Urinary bladder (tissue), 4 donors: ENCODE results near the gene HAUS7. TPM values are rescaled to one million over a fixed set of nuclear protein-coding genes. Genes with fewer than 3 reads are reported as not detected.

Experiments
- DNase-seq: peaks from one replicate; pipeline ENCODE4 v3.0.0-alpha.2; 2015; ENCODE audit errors: extremely low spot score
- H3K27ac ChIP-seq: one replicate; pipeline ENCODE4 v1.5.1; 2013; ENCODE audit warnings: low read depth, mild to moderate bottlenecking, moderate library complexity
- H3K36me3 ChIP-seq: one replicate; pipeline ENCODE4 v1.6.1; 2013; ENCODE audit warnings: mild to moderate bottlenecking, moderate library complexity; ENCODE audit not compliant: insufficient read depth
- H3K4me1 ChIP-seq: one replicate; pipeline ENCODE4 v1.6.1; 2013; ENCODE audit warnings: mild to moderate bottlenecking, moderate library complexity; ENCODE audit not compliant: insufficient read depth
- H3K4me3 ChIP-seq: one replicate; pipeline ENCODE4 v1.5.1; 2013; ENCODE audit warnings: low read depth, low read length
- WGBS: extraction: QIAGEN DNeasy Blood & Tissue Kit; methylation state at CpG from one replicate; pipeline ENCODE4 v1.1.7; 2013; 5-methylcytosine and 5-hydroxymethylcytosine counted together
- polyA plus RNA-seq: library from polyadenylated mRNA; stranded (reverse); fragments of 200-250 nt; gene quantifications from one replicate; pipeline ENCODE4 v1.2.3, GENCODE V29; 2013
- total RNA-seq: library from RNA; depleted of rRNA; stranded (reverse); fragments of >200 nt; gene quantifications from one replicate; pipeline ENCODE4 v1.2.3, GENCODE V29; 2014
- donor health status: healthy with polysubstance abuse.
- donor health status: healthy.

HAUS7 gene
- total and polyA plus RNA-seq, 2 donors: 17.1 to 26.6 TPM

GRCh38 chrX:153421856-153422255 lies 48.5 kb downstream of the HAUS7 start:
- Histone ChIP-seq H3K4me1 (no peaks in the 10 kb centered on the region), H3K27ac (no peak overlapping the region), H3K4me3 (no peak overlapping the region), H3K36me3 (peaks cover 1% of the 10 kb centered on the region)
- DNase-seq: no peak
- 89% methylated on average over 18 of the region's 18 CpGs for WGBS

DNA sequence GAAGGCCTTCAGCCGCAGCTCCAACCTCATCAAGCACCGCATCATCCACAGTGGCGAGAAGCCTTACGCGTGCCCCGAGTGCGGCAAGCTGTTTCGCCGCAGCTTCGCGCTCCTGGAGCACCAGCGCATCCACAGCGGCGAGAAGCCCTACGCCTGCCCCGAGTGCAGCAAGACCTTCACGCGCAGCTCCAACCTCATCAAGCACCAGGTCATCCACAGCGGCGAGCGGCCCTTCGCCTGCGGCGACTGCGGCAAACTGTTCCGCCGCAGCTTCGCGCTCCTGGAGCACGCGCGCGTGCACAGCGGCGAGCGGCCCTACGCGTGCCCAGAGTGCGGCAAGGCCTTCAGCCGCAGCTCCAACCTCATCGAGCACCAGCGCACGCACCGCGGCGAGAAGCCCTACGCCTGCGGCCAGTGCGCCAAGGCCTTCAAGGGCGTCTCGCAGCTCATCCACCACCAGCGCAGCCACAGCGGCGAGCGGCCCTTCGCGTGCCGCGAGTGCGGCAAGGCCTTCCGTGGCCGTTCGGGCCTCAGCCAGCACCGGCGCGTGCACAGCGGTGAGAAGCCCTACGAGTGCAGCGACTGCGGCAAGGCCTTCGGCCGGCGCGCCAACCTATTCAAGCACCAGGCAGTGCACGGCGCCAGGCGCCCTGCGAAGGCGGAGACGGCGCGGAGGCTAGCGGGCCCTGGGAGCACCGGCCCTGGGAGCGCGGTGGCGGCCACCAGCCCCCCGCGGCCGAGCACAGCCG lies 49.4 kb downstream of the HAUS7 start:
- no peak for DNase-seq
- H3K36me3 ChIP-seq: peaks cover 1% of the 10 kb centered on the region
- no peak overlapping the region for H3K4me3 ChIP-seq
- no peaks in the 10 kb centered on the region for H3K4me1 ChIP-seq
- WGBS: 88% methylated on average over 91 of the region's 91 CpGs
- no peak overlapping the region for H3K27ac ChIP-seq

DNA sequence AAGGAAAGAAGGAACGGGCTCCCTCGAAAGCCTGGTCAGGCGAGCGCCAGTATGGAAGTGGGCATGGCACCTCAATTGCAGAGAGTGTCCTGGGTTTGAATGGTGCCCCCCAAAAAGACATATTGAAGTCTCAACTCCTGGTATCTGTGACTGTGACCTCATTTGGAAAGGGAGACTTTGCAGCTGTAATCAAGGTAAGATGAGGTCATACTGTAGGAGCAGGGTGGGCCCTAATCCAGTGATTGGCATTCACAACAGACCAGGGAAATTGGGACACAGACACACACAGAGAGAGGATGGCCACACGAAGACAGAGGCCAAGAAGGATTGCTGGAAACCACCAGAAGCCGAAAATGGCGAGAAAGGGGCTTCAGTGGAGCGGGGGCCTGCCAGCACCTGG lies 52.7 kb downstream of the HAUS7 start:
- no peak for DNase-seq
- Histone ChIP-seq H3K4me3 (no peak overlapping the region), H3K36me3 (peaks cover 1% of the 10 kb centered on the region), H3K27ac (no peak overlapping the region), H3K4me1 (no peaks in the 10 kb centered on the region)
- 95% methylated on average over 8 of the region's 8 CpGs for WGBS

- 65% methylated on average over 12 of the region's 12 CpGs for WGBS
- Histone ChIP-seq H3K4me1 (no peaks in the 10 kb centered on the region), H3K27ac (no peak overlapping the region), H3K4me3 (no peak overlapping the region), H3K36me3 (peaks cover 1% of the 10 kb centered on the region)
- no peak for DNase-seq
These were observed 53.5 kb downstream of the HAUS7 start for GRCh38 chrX:153416781-153417450.

DNA sequence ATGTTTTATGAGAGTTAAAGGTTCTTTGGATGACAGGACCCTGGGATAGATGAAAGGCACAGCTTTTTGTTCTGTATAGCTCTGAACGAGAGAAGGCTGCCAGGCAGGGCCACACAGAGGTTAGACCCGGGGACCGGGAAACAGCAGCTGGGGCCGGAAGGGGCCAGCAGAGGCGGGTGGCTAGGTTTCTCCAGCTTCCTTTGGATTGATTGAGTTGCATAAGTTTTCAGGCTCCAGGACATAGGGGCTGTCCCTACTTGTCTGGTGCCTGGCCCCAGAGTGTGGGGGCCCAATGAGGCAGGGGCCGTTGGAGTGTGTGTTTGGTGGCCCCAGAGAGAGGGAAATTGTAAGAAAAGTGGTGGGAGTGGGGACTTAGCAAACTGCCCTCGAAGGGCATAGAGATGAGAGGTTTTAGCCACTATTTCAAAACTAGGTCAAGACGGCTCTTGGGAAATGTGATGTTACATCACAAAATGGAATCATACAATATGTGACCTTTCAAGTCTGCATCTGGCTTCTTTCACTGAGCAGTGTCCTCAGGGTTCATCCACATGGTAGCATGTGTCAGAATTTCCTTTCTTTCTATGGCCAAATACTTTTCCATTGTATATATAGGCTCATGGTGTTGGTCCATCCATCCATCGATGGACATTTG lies 55.4 kb downstream of the HAUS7 start:
- Histone ChIP-seq H3K27ac (no peak overlapping the region), H3K36me3 (no peaks in the 10 kb centered on the region), H3K4me3 (no peak overlapping the region), H3K4me1 (no peaks in the 10 kb centered on the region)
- WGBS: 71% methylated on average over 9 of the region's 9 CpGs
- no peak for DNase-seq

DNA sequence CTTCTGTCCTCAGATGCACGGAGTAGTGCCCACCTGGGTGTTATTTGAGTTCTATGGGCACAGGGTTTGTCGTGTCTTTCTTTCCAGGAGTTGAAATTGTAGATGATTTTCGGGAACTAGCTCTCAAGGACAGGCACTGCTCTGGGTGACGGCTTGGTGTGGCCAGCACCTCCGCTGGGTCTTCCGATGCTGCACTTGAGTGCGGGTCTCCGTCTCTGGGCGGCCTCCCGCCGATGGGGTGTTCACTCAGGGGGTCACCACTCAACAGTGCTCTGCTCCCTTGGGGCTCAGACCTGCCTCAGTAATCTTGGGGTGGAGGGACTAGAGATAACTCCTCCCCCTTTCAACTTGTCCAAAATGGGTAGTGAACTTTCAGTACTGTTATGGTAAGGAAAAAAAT lies 56.6 kb downstream of the HAUS7 start:
- H3K36me3 ChIP-seq: no peaks in the 10 kb centered on the region
- H3K4me1 ChIP-seq: no peaks in the 10 kb centered on the region
- DNase-seq: no peak
- H3K4me3 ChIP-seq: no peak overlapping the region
- WGBS: 90% methylated on average over 11 of the region's 11 CpGs
- no peak overlapping the region for H3K27ac ChIP-seq

GRCh38 chrX:153412746-153413720 lies 57.3 kb downstream of the HAUS7 start:
- Histone ChIP-seq H3K27ac (no peak overlapping the region), H3K36me3 (no peaks in the 10 kb centered on the region), H3K4me3 (no peak overlapping the region), H3K4me1 (no peaks in the 10 kb centered on the region)
- WGBS: 80% methylated on average over 23 of the region's 23 CpGs
- DNase-seq: no peak

- no peak overlapping the region for H3K27ac ChIP-seq
- WGBS: 62% methylated on average over 17 of the region's 17 CpGs
- no peak for DNase-seq
- no peaks in the 10 kb centered on the region for H3K36me3 ChIP-seq
- H3K4me1 ChIP-seq: no peaks in the 10 kb centered on the region
- peak overlapping the region; percentile 44 for H3K4me3 ChIP-seq
These were observed 58.3 kb downstream of the HAUS7 start for GRCh38 chrX:153411988-153412574.

GRCh38 chrX:153411255-153411987 lies 59.0 kb downstream of the HAUS7 start, which contains the start of gene ZFP92:
Gene ZFP92 (plus strand): TSS chrX:153411472. CDS start chrX:153418323, 6,851 bp downstream.
- DNase-seq: no peak

GRCh38 chrX:153410888-153411254 lies 59.5 kb downstream of the HAUS7 start:
- Histone ChIP-seq H3K4me3 (peak overlapping the region; percentile 44), H3K4me1 (no peaks in the 10 kb centered on the region), H3K36me3 (no peaks in the 10 kb centered on the region), H3K27ac (no peak overlapping the region)
- DNase-seq: no peak
- WGBS: 46% methylated on average over 12 of the region's 12 CpGs

More at GRCh38 chrX:153411255-153411987, 59.0 kb downstream of the HAUS7 start, which contains the start of gene ZFP92:
- 1% methylated on average over 70 of the region's 75 CpGs for WGBS
- Histone ChIP-seq H3K4me1 (no peaks in the 10 kb centered on the region), H3K4me3 (peak within 1 kb of the TSS; percentile 44), H3K27ac (no peak within 1 kb of the TSS), H3K36me3 (no peaks in the 10 kb centered on the region)

DNA sequence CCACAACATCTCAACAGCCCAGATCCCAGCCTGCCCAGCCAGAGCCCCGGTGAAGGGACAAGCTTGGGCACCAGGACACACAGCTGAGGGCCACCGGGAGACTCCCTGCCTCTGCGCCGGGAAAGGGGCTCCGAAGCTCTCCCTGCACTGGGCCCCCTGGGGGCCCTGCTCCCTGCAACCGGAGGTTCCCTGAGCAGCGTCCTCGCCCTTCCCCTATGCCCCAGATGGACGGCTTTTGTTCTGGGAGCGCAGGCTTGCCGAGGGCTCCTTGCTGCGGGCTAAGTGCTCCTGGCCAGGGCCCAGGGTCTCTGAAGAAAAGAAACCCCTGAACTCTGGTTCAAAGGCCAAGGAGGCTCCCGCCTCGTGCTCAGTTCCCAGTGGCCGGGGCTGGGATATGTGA lies 60.0 kb downstream of the HAUS7 start:
- 83% methylated on average over 15 of the region's 15 CpGs for WGBS
- Histone ChIP-seq H3K4me3 (no peak overlapping the region), H3K27ac (no peak overlapping the region), H3K36me3 (no peaks in the 10 kb centered on the region), H3K4me1 (no peaks in the 10 kb centered on the region)
- no peak for DNase-seq

- no peak overlapping the region for H3K4me3 ChIP-seq
- WGBS: 91% methylated on average over 30 of the region's 30 CpGs
- no peak for DNase-seq
These were observed 60.8 kb downstream of the HAUS7 start for GRCh38 chrX:153409414-153410101.

More at GRCh38 chrX:153409414-153410101, 60.8 kb downstream of the HAUS7 start:
- Histone ChIP-seq H3K4me1 (no peaks in the 10 kb centered on the region), H3K27ac (no peak overlapping the region), H3K36me3 (no peaks in the 10 kb centered on the region)
